D341Med (cell line): ENCODE measurements around the gene SLC10A1.
A peak's percentile ranks its signal among the peaks of the same experiment; 100 is the strongest.
"Not testable (repeated sequence)": the region's sequence is repeated elsewhere in the genome, so short reads cannot be mapped to it uniquely, and the experiment has no call there.

Source experiments
- DNase-seq: peaks from one replicate; pipeline ENCODE4 v3.0.0; 2012; ENCODE audit warnings: low spot score

The SLC10A1 gene

DNA sequence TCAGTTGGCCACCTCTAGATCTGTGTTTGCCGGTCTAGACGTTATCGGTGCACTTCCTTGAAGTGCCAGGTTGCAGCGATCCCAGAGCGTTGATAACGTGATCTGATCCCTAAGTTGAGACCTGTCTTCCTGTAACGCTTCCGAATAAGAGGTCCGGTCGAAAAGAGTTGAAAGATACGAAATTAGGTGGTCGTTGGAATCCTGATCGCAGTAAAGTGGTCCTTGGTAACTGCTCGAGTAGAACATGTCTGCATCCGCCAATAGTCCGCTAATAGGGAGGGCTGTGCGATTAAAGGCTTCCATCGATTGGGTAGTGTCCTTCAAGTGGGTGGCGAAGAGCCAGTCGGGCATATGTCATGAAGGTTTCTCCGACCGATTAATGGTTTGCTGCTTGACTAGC, 27.4 kb downstream of the SLC10A1 start:
- DNase-seq = no peak

DNA sequence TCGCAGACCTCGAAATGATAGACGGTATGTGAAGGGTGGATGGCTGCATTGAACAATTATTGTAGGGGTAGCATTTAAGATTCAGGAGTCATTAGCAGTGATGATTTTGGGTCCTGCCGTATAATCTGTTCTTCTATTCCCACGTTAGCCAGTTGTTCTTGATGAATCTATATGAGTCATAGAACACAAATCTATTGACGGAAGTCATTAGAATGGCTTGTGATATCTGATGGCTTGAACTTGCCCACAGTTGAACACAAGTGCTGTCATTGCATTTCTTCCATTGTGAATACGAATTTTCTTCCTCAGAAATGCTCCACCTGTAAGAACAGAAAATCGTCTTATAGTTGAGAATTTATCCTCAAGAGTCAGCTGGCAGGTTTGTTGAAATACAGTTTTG, 28.2 kb downstream of the SLC10A1 start:
- DNase-seq = no peak

DNA sequence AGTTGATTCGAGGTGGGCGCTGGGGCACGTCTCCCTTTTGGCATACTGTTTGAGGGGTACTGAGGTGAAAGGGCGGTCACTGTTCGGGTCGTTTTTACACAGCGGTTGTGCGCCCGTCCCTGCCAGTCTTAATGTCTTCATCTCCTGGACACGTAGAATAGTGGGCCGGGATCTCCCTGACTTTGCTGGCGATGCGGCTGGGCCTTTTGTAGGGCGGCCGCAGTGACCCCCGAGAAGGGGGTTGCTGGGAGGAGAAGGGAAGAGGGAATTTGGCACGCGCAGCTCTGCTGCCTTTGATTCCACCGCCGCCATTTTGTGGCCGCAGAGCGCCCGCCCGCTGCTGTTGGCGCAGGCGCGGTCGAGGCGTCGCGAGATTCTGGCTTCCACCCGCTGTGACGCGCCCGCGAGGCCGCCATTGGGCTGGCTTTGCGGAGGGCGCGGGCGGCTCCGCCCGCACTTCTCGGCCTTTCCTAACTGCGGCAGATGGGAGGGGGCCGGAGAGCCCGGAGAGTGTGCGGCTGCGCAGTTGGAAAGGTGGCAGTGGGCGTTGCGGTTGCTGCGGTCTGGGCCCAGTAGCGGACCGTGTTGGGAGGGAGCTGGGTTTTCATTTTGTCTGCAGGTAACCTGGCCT, 29.6 kb downstream of the SLC10A1 start:
- peak; percentile 98 for DNase-seq

DNA sequence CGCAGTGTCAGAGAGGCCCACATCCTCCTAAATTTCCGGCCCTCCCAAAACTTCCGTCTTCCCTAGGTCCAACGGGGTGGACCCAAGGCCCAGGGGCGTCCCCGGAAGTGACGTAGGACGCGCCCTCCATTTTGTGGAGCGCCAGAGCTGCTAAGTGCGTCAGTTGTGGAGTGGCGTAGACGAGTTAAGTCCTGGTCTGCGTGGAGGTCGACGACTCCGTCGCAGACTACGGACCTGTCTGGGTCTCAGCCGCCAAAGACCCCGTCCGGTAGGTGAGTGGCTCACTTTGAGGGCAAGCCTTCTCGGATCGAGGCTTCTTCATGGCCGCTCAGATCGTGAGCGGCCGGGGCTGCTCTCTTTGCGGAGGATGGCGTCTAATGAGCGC, 30.1 kb downstream of the SLC10A1 start, which contains the start of gene SRSF5:
Gene SRSF5, plus strand, starts transcription at position 159 of the 385 bp plus-strand sequence. CDS start 1,015 bp downstream, outside the sequence.
- DNase-seq = peak; percentile 93

DNA sequence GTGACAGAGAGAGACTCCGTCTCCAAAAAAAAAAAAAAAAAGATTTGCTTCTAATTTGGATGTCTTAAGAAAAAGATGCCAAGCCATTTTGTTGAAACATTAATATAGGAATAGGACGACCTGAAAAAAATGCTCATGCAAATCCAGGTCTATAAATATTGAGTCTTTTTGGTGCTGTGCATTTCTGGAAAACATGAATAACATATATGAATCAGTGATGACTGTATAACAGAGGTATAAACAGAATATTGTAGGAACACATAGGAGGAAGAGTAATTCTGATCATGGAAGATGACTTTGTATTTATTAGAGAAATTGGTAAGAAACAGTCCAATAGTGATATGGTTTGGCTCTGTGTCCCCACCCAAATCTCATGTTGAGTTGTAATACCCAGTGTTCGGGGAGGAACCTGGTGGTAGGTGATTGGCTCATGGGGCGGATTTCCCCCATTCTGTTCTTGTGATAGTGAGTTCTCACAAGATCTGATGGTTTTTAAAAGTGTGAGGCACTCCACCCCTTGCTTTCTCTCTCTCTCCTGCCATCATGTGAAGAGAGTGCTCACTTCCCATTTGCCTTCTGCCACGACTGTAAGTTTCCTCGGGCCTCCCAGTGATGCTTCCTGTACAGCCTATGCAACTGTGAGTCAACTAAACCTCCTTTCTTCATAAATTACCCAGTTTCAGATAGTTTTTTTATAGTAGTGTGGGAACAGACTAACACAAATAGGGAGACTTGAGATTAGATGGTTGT, 33.1 kb downstream of the SLC10A1 start:
- no peak for DNase-seq

DNA sequence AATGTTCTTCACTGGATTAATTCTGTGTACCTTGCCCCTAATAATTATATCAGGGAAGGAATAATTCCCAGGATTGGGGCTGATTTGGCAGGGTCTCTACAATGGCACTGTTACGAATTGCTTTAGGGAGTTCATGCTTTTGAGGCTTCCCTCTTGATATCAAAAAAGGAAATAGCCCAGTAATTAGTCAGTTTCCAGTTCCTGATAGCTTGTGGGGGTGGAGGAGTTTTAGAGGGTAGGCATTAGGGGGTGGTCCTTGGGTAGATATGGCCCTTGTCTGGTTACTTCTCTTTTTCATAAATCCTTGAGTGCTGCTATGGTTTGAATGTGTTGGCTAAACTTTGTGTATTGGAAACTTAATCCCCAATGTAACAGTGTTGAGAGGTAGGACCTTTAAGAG, 36.2 kb downstream of the SLC10A1 start:
- DNase-seq = no peak

DNA sequence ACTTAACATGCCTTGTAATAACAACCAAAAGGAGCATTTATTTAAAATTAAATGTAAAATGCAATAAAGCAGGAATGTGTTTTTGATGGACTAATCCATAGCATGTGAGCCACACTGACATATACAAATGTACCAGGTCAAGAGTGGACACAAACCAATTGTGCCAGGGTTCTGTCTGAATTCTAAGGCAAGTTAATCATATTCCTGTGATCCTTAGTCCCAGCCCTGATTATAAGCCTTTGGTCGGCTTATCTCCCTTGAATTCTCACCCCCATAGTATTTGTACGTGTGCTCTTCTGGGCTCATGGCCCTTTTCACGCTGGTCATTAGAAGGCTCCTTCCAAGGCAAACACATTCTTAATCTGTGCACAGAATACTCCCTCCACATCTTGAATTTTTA, 40.7 kb downstream of the SLC10A1 start:
- DNase-seq = no peak

DNA sequence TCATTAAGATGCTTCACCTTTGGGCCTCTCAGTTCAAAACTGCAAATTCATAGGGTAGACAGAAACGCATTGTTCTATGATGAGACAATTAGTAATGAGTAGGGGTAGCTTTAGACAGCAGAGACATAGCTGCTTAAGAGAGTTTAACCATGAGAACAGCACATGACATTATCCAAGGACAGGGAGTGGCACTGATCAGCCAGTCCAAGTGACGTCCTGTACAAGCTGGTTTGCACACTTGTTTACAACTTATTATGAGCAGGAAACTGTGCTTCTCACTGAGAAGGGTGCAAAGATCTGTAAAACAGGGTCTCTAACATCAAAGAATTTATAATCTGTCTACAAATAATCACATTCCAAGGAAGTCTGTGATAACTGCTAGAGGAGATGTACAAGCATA, 41.3 kb downstream of the SLC10A1 start:
- no peak for DNase-seq

DNA sequence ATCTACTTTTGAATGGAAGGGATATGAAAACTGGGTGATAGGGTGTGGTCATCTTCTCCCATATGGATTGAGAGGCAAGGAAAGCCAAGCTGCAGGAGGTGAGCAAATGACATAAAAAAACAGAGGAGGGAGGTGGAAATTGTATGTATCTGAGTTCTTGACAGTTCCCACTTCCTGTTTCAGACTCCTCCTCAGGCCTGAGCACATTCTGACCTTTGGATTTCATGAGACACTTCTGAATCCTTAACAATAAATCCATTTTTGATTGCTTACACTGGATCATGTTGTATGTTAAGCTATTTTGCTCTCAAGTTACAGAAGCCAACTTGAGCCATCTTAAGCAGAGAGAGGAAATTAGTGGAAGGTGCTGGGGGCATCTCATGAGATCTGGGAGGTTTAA, 41.7 kb downstream of the SLC10A1 start:
- DNase-seq = no peak

DNA sequence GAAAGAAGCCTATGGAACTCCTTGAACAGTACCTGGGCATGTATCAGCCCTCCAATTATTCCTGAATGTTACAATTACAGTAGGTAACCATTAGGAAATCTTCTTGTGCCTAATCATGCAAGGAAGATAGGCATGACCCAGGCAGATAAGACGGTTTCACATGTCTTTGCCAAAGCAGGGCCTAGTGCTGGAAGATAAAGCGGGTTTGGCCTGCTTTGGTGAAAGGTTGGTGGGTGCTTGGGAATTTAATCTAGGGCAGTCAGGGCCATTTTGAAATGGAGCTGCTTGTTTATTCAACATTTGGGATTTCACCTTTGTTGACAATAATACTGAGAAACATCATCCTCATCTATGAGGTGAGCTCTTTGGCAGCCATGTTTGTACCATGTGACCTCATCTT, 42.6 kb downstream of the SLC10A1 start:
- no peak for DNase-seq

DNA sequence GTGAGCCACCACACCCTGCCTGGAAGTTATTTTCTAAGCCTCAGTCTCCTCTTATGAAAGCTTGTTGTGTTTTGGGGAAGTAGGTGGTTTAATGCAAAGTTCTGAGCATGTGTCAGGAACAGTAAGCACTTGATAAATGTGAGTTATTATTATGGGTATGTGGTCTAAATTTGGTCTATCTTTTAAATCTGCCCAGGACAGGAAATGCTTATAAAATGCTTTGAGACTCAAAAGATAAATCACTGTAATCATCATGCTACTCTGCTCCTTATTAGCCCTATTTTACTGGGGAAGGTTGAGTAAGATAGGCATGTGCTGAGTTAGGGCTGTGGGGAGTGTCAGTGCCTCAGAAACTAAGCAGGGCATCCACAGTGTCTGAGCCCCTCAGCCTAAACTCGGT, 43.2 kb downstream of the SLC10A1 start:
- no peak for DNase-seq

DNA sequence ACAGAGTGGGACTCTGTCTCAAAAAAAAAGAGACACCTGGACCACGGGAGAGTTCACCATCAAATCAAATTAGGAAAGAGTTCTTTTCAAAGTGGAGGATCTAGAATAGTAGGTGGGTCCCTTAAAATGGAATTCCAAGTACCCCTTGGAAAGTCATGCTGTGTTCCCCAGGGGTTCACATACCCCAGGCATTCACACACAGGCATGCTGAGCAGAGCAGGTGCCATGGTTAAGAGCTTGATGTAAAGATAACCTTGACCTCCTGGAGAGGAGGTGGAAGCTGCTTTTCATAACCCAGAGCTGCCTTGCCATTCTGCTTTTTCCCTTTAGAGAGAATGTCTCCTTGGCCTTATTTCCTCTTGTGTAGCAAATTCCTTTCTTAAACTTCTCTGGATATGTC, 44.3 kb downstream of the SLC10A1 start:
- no peak for DNase-seq

DNA sequence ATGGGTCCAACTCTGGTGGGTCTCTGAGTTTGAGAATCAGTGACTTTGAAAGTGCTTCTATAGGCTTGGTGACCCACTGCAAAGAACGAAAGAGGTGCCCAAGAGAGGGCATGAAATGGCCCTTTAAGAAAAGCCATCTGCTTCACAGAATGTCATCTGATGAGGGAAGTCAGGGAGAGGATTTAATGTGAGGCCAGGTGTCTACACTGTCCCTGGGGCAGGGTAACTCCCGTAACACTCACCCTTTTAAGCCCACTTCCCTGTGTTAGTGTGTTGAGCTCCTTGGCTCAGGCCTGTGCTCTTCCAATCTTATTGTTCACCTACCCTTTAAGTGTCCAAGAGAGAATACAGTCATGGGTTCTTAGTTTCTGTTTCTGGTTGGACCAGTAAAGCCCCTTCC, 46.5 kb downstream of the SLC10A1 start:
- DNase-seq = no peak

DNA sequence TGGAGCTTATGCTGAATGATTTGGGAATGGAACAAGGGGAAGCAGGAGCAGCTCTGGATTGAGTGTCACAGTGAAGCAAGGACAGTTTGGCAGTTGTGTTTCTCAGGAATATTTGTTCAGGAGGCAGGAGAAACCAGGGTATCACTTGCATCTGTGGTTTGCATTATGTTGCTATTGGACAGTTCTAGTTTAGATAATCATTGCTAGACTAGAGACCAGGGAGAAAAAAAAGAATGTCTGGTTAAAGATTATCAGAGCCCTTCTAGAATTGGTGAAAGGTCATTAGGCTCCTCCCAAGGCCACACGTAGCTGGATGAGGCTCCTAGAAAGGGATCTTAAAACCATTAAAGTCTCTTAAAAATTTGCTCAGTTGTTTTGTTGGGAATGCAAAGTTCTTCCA, 47.1 kb downstream of the SLC10A1 start:
- DNase-seq = no peak

DNA sequence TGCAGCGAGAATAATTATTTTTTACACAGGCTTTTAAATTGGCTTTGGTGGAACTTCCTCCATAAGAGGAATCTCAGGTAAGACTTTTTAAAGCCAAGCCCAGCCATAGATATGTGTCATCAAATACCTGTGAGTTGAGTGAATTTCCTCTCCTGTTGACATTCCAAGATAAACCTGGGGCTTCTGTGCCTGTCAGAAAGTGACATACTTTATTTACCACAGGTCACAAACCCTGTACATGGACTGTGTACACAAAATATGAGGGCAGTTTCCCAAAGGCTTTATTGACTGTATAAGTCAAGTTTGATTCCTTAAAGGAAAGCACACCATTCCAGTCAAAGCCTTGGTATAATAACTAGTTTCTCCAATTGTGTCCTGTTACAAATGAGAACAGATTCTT, 56.0 kb downstream of the SLC10A1 start:
- no peak for DNase-seq

DNA sequence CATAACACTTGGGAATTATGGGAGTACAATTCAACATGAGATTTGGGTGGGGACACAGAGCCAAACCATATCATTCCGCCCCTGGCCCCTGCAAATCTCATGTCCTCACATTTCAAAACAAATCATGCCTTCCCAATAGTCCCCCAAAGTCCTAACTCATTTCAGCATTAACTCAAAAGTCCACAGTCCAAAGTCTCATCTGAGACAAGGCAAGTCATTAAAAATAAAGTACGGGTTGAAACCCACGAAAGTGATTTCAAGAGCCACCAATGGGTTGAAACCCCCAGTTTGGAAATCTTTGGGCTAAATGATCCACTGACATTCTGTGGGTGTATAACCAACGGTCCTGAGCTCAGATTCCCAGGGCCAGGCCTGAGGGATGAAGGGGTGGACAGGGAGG, 60.6 kb downstream of the SLC10A1 start:
- not testable (repeated sequence) for DNase-seq

DNA sequence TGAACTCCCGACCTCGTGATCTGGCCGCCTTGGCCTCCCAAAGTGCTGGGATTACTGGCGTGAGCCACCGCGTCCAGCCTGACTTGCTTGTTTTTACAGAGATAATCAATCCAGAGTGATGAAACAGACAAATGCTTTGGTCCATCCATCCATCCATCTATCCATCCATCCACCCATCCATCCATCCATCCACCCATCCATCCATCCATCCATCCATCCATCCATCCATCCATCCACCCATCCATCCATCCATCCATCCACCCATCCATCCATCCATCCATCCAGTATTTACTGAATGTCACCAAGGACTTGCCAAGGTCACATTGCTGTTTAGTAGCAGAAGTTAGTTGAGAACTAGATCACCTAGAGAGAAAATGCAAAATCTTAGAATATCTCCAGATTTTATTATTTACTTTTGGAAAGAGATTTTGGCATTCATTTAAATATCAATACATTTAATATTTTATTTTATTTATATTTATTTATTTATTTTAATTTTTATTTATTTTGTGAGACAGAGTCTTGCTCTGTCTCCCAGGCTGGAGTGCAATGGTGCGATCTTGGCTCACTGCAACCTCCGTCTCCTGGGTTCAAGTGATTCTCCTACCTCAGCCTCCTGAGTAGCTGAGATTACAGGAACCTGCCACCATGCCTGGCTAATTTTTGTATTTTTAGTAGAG, 65.0 kb downstream of the SLC10A1 start:
- not testable (repeated sequence) for DNase-seq

DNA sequence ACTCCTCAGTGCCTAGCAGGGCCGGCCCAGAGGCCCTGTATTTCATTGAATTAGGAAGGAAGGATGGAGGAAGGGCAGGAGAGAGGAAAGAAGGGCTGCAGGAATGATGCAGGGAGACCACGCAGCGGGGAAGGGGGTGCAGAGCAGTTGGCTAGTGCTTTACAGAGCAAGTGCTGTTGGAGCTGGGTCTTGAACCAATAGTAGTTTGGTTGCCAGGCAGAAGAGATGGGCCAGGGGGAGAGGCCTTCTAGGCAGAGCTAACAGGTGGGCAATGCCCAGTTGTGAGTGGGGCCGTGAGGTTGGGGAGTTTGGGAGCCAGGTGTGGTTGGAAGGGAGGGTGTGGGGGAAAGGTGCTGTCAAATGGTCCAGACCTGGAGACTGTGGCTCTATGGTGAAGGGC, 69.2 kb downstream of the SLC10A1 start:
- DNase-seq = no peak

DNA sequence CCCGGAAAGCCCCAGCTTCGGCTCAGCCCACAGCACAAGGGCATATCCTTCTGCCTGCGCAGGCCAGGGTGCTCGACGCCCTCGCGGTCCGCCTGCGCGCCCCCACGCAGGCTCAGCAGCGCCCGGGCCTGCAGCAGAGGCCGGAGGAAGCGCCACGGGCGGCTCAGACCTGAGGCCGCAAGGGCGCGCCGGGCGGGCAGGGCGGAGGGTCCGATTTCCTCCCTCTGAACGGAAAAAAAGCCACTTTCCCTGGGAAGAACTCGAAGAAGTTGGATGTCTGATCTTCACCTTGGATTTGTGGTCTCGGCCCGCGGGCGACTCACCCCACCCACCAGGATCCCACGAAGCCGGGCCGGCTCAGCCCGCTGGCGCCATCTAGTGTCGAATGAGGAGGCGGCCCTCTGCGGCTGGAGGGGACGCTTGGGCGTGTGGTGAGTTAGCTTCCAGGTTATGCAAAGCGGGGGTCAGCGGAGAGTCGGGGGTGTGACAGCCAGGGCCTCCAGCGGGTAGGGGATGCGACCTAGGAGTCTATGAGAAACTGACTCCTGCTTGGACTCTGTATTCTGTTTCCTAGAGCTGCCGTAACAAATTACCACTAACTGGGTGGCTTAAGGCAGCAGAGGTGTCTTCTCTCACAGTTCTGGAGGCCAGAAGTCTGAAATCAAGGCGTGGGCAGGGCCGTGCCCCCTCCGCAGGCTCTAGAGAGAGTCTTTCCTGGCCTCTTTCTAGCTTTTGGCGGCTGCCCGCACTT, 70.1 kb downstream of the SLC10A1 start:
- DNase-seq = peak; percentile 95
